HG02938 (cell line): ENCODE measurements around the gene PPP1R3E.

Source experiments
- ATAC-seq: cut with Tn5 transposase; IDR thresholded peaks from one replicate; pipeline ENCODE4 v1.9.1; 2021; ENCODE audit warnings: mild to moderate bottlenecking, moderate library complexity; ENCODE audit not compliant: unreplicated experiment

Gene PPP1R3E

GRCh38 chr14:23249824-23250223, 52.8 kb downstream of the PPP1R3E start:
- no peak for ATAC-seq

GRCh38 chr14:23248601-23249000, 54.1 kb downstream of the PPP1R3E start:
- ATAC-seq, result no peak
